H9 (cell line): Measurements from ENCODE around the gene BTN3A1. TPM values are rescaled to one million over a fixed set of nuclear protein-coding genes. Genes with fewer than 3 reads are reported as not detected.

Source experiments
- DNase-seq: peaks from one replicate; pipeline ENCODE4 v3.0.0-alpha.2; 2017
- H2AFZ ChIP-seq: one replicate; pipeline ENCODE4 v1.6.1; 2013; ENCODE audit warnings: mild to moderate bottlenecking, low read length, control low read depth, moderate library complexity
- H2AK5ac ChIP-seq: 2 replicates; pipeline ENCODE4 v1.6.1; 2013; ENCODE audit warnings: low read length, control low read depth, mixed read lengths; ENCODE audit not compliant: insufficient read length
- H2BK120ac ChIP-seq: one replicate; pipeline ENCODE4 v1.6.1; 2013; ENCODE audit warnings: low read depth, mild to moderate bottlenecking, low read length, control low read depth, inconsistent platforms; ENCODE audit not compliant: poor library complexity, severe bottlenecking
- H2BK12ac ChIP-seq: 2 replicates; pipeline ENCODE4 v1.6.1; 2013; ENCODE audit warnings: low read length, control low read depth, mixed read lengths, low read depth; ENCODE audit not compliant: insufficient read length
- H2BK15ac ChIP-seq: 2 replicates; pipeline ENCODE4 v1.6.1; 2013; ENCODE audit warnings: low read depth, low read length, control low read depth
- H2BK20ac ChIP-seq: one replicate; pipeline ENCODE4 v1.6.1; 2013; ENCODE audit warnings: low read depth, mild to moderate bottlenecking, low read length, control low read depth, inconsistent platforms; ENCODE audit not compliant: poor library complexity, severe bottlenecking
- H2BK5ac ChIP-seq: 2 replicates; pipeline ENCODE4 v1.6.1; 2013; ENCODE audit warnings: low read length, control low read depth, mixed read lengths; ENCODE audit not compliant: insufficient read length
- H3K14ac ChIP-seq: 2 replicates; pipeline ENCODE4 v1.6.1; 2013; ENCODE audit warnings: low read length, control low read depth; ENCODE audit not compliant: insufficient read depth
- H3K18ac ChIP-seq: 2 replicates; pipeline ENCODE4 v1.6.1; 2013; ENCODE audit warnings: low read depth, mild to moderate bottlenecking, mixed read lengths, low read length, control low read depth; ENCODE audit not compliant: insufficient read length
- H3K23ac ChIP-seq: 2 replicates; pipeline ENCODE4 v1.6.1; 2013; ENCODE audit warnings: low read length, control low read depth, mixed read lengths, low read depth; ENCODE audit not compliant: insufficient read length
- H3K23me2 ChIP-seq: 2 replicates; pipeline ENCODE4 v1.6.1; 2013; ENCODE audit warnings: low read depth, mild to moderate bottlenecking, mixed read lengths, low read length, control low read depth; ENCODE audit not compliant: insufficient read length, poor library complexity, severe bottlenecking
- H3K27ac ChIP-seq: 2 replicates; pipeline ENCODE4 v1.5.1; 2013; ENCODE audit warnings: low read length, control low read depth, mixed read lengths, low read depth; ENCODE audit not compliant: insufficient read length
- H3K27me3 ChIP-seq: 2 replicates; pipeline ENCODE4 v1.6.1; 2013; ENCODE audit warnings: low read length, control low read depth, inconsistent platforms; ENCODE audit not compliant: insufficient read depth
- H3K4ac ChIP-seq: 2 replicates; pipeline ENCODE4 v1.6.1; 2013; ENCODE audit warnings: low read depth, mild to moderate bottlenecking, control low read depth, inconsistent platforms, low read length, moderate library complexity
- H3K4me1 ChIP-seq: 2 replicates; pipeline ENCODE4 v1.6.1; 2013; ENCODE audit warnings: low read length, control low read depth, inconsistent platforms; ENCODE audit not compliant: insufficient read depth
- H3K4me2 ChIP-seq: 2 replicates; pipeline ENCODE4 v1.6.1; 2013; ENCODE audit warnings: low read length, control low read depth, mixed read lengths; ENCODE audit not compliant: insufficient read length, insufficient read depth
- H3K56ac ChIP-seq: 2 replicates; pipeline ENCODE4 v1.6.1; 2013; ENCODE audit warnings: low read depth, mild to moderate bottlenecking, mixed read lengths, low read length, control low read depth; ENCODE audit not compliant: insufficient read length
- H3K79me1 ChIP-seq: 2 replicates; pipeline ENCODE4 v1.6.1; 2013; ENCODE audit warnings: low read depth, mild to moderate bottlenecking, moderate library complexity, low read length, control low read depth, inconsistent platforms; ENCODE audit not compliant: insufficient read depth, poor library complexity, severe bottlenecking
- H3K79me2 ChIP-seq: 2 replicates; pipeline ENCODE4 v1.6.1; 2013; ENCODE audit warnings: low read length, control low read depth, inconsistent platforms; ENCODE audit not compliant: insufficient read depth
- H3K9ac ChIP-seq: 2 replicates; pipeline ENCODE4 v1.6.1; 2013; ENCODE audit warnings: low read length, control low read depth, mixed read lengths; ENCODE audit not compliant: insufficient read length; ENCODE audit errors: extremely low read depth
- H3K9me3 ChIP-seq: one replicate; pipeline ENCODE4 v1.6.1; 2013; ENCODE audit warnings: low read depth, low read length, inconsistent platforms; ENCODE audit not compliant: control insufficient read depth
- H3T11ph ChIP-seq: one replicate; pipeline ENCODE4 v1.6.1; 2013; ENCODE audit warnings: mild to moderate bottlenecking, low read length, control low read depth, inconsistent platforms
- H4K20me1 ChIP-seq: one replicate; pipeline ENCODE4 v1.6.1; 2013; ENCODE audit not compliant: control insufficient read depth, insufficient read length, insufficient read depth
- H4K5ac ChIP-seq: 2 replicates; pipeline ENCODE4 v1.6.1; 2013; ENCODE audit warnings: low read depth, mild to moderate bottlenecking, mixed read lengths, low read length, control low read depth; ENCODE audit not compliant: insufficient read length
- H4K8ac ChIP-seq: replicated peaks from 2 replicates; pipeline ENCODE4 v1.6.1; 2013; ENCODE audit warnings: low read length, control low read depth, mixed read lengths, low read depth; ENCODE audit not compliant: insufficient read length
- H4K91ac ChIP-seq: 2 replicates; pipeline ENCODE4 v1.6.1; 2013; ENCODE audit warnings: low read depth, mild to moderate bottlenecking, moderate library complexity, mixed read lengths, low read length, control low read depth; ENCODE audit not compliant: insufficient read length
- H3K27ac Mint-ChIP-seq, 3 experiments: 2 replicates in 2 of 3; 3 replicates in 1 of 3; pipeline ENCODE4 v1.8.0; 2020 to 2021; ENCODE audit warnings: mixed read lengths in 3 of 3, mild to moderate bottlenecking in 1 of 3, moderate library complexity in 1 of 3
- H3K27me3 Mint-ChIP-seq: 2 replicates; pipeline ENCODE4 v1.8.0; 2021; ENCODE audit warnings: low read depth, mild to moderate bottlenecking, moderate library complexity, mixed read lengths
- H3K36me3 Mint-ChIP-seq, 3 experiments: 2 replicates in 2 of 3; 3 replicates in 1 of 3; pipeline ENCODE4 v1.8.0; 2020 to 2021; ENCODE audit warnings: low read depth in 3 of 3, mixed read lengths in 3 of 3; ENCODE audit not compliant: insufficient read depth in 1 of 3
- H3K4me1 Mint-ChIP-seq, 2 experiments: 2 replicates each; pipeline ENCODE4 v1.8.0; 2020; ENCODE audit warnings: mixed read lengths in 2 of 2
- H3K4me3 Mint-ChIP-seq, 2 experiments: 2 replicates in 1 of 2; 3 replicates in 1 of 2; pipeline ENCODE4 v1.8.0; 2020 to 2021; ENCODE audit warnings: mild to moderate bottlenecking in 2 of 2, mixed read lengths in 2 of 2, moderate library complexity in 1 of 2
- H3K9me3 Mint-ChIP-seq, 2 experiments: 2 replicates in 1 of 2; 3 replicates in 1 of 2; pipeline ENCODE4 v1.8.0; 2020; ENCODE audit warnings: mild to moderate bottlenecking in 2 of 2, mixed read lengths in 2 of 2, moderate library complexity in 1 of 2
- WGBS: extraction: QIAGEN DNeasy Blood & Tissue Kit; methylation state at CpG from one replicate; pipeline ENCODE4 v1.1.7; 2013; ENCODE audit warnings: missing lambda C conversion rate, low lambda C conversion rate, mixed read lengths; ENCODE audit not compliant: insufficient read length; ENCODE audit errors: extremely low coverage; 5-methylcytosine and 5-hydroxymethylcytosine counted together
- total RNA-seq: library from RNA; stranded (reverse); gene quantifications from 2 replicates; pipeline ENCODE4 v1.2.1, GENCODE V29; 2021
- TF ChIP-seq, protein P1 (sequence below): fragments of 200-600 bp; sonication (generic); conservative IDR thresholded peaks from 3 replicates; pipeline ENCODE4 v1.8.0; 2021; ENCODE audit warnings: antibody characterized with exemption, mild to moderate bottlenecking

BTN3A1 gene
- total RNA-seq, 1 experiment from 2014 or later, result 2.5 TPM

DNA sequence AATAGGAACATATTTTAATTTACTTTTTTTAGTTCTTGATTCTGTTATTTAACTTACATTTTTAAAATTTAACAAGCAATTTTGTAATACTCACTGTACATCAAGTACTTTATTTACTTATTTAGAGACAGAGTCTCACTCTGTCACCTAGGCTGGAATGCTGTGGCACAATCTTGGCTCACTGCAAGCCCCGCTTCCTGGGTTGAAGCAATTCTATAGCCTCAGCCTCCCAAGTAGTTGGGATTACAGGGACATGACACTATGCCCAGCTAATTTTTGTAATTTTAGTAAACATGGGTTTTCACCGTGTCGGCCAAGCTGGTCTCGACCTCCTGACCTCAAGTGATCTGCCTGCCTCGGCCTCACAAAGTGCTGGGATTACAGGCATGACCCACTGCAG, 45.2 kb downstream of the BTN3A1 start:
- H4K91ac ChIP-seq, result no peak overlapping the region
- H4K20me1 ChIP-seq, result no peaks in the 10 kb centered on the region
- no peak overlapping the region for H3K14ac ChIP-seq
- H3K18ac ChIP-seq, result no peak overlapping the region
- H2BK5ac ChIP-seq, result no peak overlapping the region
- H4K5ac ChIP-seq, result no peak overlapping the region
- Mint-ChIP-seq H3K9me3 (no peaks in the 10 kb centered on the region), H3K4me1 (no peaks in the 10 kb centered on the region; a peak in 1 of 4 replicates), H3K4me3 (no peak overlapping the region), H3K27me3 (peaks cover 5% of the 10 kb centered on the region), H3K27ac (no peak overlapping the region), H3K36me3 (no peaks in the 10 kb centered on the region)
- no peak overlapping the region for H2BK12ac ChIP-seq
- no peak overlapping the region for H3T11ph ChIP-seq
- WGBS, result no CpG with 5 or more reads among the region's 5 CpGs
- no peak overlapping the region for H3K23ac ChIP-seq
- no peak overlapping the region for H2BK15ac ChIP-seq
- H3K23me2 ChIP-seq, result no peaks in the 10 kb centered on the region
- no peaks in the 10 kb centered on the region for H3K27me3 ChIP-seq
- no peaks in the 10 kb centered on the region for H3K79me2 ChIP-seq
- H3K56ac ChIP-seq, result no peak overlapping the region
- H3K27ac ChIP-seq, result no peak overlapping the region
- no peak overlapping the region for H2AFZ ChIP-seq
- no peak overlapping the region for H3K9ac ChIP-seq
- H2BK120ac ChIP-seq, result no peak overlapping the region
- no peak overlapping the region for H2BK20ac ChIP-seq
- H3K4me2 ChIP-seq, result no peak overlapping the region
- H3K4ac ChIP-seq, result no peak overlapping the region
- H4K8ac ChIP-seq, result no peak overlapping the region
- H3K79me1 ChIP-seq, result no peaks in the 10 kb centered on the region
- H3K9me3 ChIP-seq, result no peaks in the 10 kb centered on the region
- no peak overlapping the region for H2AK5ac ChIP-seq
- H3K4me1 ChIP-seq, result no peaks in the 10 kb centered on the region
- TF ChIP-seq, protein P1, sequence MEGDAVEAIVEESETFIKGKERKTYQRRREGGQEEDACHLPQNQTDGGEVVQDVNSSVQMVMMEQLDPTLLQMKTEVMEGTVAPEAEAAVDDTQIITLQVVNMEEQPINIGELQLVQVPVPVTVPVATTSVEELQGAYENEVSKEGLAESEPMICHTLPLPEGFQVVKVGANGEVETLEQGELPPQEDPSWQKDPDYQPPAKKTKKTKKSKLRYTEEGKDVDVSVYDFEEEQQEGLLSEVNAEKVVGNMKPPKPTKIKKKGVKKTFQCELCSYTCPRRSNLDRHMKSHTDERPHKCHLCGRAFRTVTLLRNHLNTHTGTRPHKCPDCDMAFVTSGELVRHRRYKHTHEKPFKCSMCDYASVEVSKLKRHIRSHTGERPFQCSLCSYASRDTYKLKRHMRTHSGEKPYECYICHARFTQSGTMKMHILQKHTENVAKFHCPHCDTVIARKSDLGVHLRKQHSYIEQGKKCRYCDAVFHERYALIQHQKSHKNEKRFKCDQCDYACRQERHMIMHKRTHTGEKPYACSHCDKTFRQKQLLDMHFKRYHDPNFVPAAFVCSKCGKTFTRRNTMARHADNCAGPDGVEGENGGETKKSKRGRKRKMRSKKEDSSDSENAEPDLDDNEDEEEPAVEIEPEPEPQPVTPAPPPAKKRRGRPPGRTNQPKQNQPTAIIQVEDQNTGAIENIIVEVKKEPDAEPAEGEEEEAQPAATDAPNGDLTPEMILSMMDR, result no peak
- no peak for DNase-seq
